Limb (tissue), 2 donors: ENCODE measurements around the gene APOL5.

ENCODE experiments used
- DNase-seq, 2 donors: peaks; one replicate each; pipeline ENCODE4 v3.0.0-alpha.2; 2016; ENCODE audit errors: extremely low spot score in 2 of 2

The APOL5 gene

DNA sequence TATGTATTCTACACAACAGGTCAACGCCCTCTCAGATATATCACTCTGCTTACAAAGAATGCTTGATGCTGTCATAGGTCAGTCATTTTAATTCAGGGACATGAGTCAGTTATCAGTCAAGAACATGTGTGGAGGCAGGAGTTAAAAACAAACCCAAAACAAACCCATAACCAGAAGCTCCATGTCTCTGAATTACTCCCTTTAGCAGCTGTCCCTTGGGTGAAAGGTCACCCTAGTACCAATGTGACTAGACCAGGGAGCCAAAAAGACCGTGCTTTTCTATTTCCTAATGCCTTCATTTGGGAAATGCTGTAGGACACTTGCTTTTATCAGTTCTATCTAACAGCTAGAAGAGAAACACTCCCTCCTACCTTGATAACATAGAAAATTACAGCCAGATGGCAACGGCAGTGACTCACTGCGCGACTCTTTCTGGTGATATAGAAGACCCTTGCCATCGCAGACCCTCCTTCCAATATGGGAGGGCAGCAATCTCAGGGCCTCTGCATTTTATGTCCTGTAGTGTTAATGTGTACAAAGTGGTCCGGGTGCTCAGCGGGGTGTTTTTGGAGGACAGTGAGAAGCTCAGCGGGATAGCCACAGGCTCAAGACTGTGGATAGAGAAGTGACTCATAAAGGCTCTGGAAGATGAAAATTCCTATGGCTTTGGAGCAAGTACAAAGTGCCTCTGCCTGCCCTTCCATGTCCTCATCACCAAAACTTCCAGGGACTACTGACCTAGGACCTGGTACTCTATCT lies 24.8 kb downstream of the APOL5 start:
- DNase-seq: no peak

DNA sequence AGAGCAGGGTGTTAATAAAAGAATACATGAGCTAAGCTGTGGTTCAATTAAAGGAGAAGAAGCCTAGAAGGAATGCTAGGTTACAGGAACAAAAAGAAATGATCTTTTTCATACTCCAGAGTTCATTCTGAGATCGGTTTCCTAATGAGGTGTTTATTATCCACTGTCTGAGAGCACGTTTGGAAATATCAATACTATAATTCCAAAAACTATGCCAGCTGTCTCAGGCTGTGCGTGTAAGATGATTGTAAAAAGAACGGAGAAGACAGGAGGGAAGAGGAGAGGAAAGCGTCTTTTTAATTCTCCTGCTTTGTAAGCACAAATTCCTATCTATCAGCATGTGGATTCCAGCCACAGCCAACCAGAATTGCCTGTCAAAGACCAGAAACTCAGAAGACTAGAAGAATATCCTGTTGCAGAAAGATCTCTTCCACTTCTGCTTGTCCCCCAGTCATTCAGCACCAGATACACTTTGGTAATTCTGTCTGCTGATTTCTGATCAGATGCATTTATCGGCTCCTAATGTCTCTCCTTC lies 25.7 kb downstream of the APOL5 start:
- DNase-seq: no peak

DNA sequence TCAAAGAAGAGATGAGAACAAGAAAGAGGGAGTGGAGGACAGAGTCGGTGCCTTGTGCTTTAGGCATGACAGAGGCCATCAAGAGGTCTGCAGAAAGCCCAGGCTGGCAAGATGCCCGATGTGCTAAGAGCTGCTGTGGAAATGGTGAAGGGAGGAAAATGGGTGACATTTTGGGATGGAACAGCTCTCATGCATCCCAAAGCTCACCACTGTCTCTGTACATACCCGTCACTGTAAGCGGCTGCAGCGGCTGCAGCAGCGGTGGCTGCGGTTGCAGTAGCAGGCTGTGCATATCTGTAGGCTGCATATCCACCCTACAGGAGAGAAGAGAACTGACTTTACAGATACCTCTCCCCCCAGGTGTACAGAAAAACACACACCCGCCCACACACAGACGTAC lies 28.6 kb downstream of the APOL5 start:
- no peak for DNase-seq

DNA sequence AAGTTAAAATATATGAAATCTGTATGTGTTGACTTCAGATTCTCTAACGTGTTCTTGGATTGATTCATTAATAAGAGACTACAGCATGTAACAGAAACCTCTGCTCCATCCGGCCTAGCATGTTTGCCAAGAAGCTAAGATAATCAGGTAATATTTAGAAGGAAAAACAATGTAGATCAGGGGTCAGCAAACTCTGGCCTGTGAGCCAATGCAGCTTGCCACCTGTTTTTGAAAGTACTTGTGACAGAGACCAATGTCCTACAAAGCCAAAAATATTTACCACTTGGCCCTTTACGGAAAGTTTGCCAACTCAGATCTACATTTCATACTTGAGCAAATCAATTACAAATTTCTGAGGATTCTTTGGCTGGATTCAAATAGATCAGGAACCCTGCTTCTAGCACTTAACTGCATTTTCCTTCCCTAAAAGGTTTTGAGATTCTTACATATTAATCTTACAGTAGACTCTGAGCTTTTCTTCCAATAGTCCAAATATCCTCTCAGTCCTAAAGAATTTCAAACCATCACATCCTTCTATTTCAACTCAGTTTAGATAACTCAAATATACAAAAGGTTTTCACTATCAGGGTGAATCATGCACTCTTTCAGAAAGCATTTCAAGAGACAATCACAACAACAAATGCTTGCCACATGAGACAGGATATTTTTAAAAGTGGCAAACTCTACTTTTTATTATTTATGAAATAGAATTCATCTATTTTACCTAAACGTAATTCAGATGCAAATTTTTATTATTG lies 29.5 kb downstream of the APOL5 start:
- DNase-seq: no peak

DNA sequence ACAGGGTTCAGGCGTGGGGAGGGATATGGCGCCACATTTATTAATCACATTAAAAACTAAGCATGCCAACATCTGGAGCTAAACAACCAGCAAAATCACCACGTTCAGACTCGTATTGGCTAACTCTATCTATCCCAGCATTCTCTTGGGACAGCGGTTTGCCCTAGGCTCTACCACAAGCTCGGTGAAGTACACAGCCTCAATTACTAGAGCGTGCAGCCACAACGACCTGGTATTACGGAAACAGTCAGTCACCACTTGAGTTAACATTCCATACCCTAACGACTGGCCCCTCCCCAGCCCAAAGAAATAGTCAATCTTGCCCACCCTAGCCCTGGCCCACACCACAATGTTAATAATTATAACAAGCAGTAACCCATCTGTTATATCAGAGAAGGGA lies 32.1 kb downstream of the APOL5 start:
- DNase-seq: no peak

DNA sequence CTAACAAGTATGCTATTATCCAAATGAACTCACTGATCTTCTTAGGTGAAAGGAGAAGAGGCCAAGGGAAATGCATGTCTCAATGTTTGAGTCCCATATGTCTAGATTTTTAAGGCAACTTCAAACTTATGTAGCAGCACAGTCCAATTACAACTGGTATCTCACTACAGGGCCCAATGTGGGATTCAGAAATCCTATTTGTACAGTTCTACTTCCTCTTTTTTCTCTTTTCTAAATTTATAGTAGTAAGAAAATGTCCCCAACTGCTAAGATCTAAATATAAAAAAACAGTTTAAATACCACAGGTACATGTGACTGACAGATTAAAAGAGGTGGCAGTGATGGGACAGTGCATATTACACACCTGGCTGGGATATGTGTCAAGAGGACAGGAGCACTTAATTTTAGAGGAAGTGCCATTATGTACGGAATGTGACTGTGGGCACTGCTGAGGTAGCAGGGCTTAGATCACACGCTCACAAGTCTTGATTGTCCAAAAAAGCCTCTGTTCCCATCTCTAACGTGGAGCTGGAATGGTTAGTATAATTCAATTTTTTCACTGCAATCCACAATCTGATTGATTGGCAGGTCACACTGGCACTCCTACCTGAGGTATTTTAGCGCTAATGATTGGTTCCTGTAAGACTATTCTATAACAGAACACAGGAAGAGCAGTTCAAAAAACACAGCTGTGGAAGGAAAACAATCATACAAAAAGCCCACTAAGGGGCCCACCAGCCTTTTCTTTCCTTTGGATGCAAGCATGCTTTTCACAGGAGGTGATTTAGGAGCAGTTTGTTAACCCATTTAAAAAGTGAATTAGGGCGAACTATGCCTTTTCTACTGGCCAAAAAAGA lies 34.6 kb downstream of the APOL5 start:
- no peak for DNase-seq

DNA sequence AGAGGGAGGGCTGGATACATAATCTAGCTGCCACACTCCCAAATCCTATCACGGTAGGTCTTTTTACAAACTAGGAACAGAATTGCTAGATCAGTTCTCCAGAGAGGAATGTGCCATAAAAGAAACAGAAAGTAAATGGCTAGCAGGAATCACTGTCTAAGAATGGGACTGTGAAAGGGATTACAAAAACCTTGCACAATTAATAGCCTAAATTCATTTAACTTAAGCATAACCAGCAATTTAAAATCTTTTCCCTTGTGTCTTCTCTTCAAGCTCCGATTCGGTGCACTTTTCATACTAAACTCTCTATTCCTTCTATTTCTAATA lies 35.2 kb downstream of the APOL5 start:
- DNase-seq: no peak

DNA sequence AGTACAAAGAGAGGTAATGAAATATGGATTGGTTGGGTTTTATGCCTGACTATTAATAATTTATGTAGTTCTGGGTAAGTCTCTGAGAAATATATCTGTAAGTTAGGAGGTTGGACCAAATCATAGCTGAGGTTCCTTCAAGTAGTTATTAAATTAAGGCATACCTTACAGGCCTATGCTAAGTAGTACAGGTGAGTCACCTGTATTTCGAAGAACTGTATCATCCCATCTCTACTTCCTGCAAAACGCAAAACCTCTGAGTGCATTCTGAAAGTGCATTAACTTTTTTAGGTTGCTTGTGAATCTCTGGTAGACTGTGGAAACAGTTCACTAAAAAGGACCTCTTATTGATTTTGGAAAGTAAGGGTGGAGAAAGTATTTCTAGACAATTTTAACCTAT lies 37.1 kb downstream of the APOL5 start:
- DNase-seq: no peak

DNA sequence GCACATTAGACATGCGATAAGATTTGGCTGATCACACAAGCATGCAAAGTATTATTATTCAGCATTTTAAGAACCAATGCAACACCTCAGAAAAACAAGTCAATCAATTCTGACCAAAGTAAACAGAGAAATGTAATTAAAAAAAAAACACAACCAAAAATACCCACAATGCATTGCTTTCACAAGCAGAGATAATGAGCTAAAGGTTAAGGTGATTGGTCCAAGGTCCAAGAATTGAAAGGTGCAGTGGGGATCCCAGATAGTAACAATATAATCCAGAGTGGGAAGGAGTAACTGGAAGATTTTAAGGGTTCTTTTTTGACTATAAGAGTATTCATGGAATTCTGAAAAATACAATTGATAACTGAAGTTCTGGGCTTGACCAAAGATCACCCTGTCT lies 39.0 kb downstream of the APOL5 start:
- no peak for DNase-seq

DNA sequence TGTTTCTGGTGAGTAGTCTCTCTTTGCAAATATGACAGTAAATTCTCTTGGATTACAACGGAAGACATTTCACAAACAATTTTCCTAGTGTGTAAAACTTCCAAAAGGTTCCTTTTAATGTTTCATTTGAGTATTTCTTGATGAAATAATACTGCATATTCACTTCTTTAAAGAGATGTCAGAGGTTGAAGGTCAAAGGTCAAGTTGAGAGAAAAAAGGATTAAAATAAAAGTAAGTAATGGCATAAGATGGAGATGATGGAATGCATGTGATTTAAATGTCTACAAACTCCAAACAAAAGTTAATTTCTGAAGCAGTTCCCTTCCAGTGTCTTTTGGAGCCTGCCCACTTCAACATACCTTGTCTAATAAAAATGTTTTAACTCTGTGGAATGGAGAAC lies 40.7 kb downstream of the APOL5 start:
- DNase-seq: no peak

DNA sequence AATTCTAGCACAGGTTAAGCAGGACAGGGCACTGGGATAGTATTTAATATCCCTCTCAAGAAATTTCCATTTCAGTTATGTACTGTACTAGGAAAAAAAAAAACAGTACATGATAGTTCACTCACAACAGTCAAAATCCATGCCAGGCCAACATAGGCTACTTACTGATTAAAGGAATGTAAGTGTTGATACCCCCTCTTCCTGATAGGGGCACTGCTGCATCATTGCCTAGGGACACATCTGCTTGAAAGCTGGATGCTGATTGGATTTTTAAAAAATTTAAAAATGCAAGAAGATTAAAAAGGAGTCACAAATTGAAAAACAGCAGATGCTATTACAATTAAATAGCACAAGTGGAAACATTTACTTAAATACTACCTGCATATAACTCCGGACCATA lies 43.4 kb downstream of the APOL5 start:
- no peak for DNase-seq

DNA sequence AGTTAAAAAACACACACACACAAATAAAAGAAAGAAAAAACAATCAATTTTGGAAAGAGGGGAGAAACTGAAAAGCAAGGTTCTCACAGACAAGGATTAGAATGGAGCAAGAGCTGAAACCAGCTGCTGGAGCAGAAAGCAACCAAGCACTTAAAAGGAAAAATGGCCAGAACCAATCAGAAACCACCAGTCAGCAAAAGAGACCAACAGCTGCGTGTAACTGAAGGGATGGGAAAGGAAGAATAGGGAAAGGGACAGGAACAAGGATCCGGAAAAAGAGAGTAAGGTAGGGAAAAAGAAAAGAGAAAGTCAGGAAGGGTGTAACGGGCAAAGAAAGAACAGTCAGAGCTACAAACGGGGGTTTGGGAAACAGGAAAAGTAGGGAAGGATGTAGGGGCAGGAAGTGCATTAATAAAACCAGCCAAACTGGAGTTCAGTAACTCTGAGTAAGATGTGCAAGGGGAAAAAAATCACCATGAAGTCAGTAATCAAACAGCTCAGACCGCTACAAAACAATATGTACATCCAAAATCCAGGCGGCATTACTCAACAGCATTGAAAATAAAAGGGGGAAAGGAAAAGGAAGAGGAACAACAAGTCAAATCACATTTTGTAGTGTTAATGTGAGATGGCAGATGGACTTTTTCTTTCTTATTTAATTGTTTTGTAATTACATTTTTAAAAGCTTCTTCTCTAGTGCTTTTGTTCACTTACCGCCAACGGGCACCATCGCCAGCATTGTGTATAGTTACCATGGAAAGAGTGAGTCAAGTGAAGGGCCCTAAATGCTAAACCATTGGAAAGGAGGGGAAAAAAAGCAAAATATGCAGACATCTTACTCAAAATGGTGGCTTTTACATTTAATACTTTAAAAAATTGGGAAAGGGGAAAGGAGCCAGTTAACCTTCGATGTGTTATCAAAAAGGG lies 49.2 kb downstream of the APOL5 start:
- peak in 1 of 2 donors; percentile 68 for DNase-seq

DNA sequence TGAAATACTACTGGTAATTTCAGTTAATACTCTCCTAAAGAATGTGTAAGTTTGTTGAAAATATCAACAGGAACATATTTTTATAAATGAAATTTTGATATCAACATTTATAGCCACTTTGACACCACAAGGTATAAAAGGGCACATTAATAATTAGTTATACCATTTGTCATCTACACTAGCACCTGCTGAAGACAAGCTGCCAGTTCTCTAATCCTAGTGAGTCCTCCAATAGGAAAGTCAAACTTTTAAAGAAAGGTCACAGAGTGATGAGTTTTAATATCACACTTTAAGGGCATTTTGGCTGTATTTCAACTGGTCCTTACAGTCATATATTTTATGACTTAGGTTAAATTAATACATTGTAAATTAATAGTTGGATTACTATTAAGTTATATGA lies 52.3 kb downstream of the APOL5 start:
- DNase-seq: no peak

DNA sequence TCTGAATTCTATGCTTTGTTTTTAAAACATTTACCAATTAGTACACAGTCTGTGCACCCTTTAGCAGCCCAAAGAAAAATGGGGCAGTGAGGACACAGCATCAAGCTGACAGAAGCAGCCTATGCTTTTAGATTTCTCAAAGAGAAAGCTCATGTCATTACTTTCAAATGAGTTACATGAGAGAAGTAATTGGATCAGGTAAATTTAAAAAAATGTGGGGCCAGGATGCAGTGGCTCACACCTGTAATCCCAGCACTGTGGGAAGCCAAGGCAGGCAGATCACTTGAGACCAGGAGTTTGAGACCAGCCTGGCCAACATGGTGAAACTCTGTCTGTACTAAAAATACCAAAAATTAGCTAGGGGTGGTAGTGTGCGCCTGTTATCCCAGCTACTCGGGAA lies 57.7 kb downstream of the APOL5 start:
- DNase-seq: no peak

DNA sequence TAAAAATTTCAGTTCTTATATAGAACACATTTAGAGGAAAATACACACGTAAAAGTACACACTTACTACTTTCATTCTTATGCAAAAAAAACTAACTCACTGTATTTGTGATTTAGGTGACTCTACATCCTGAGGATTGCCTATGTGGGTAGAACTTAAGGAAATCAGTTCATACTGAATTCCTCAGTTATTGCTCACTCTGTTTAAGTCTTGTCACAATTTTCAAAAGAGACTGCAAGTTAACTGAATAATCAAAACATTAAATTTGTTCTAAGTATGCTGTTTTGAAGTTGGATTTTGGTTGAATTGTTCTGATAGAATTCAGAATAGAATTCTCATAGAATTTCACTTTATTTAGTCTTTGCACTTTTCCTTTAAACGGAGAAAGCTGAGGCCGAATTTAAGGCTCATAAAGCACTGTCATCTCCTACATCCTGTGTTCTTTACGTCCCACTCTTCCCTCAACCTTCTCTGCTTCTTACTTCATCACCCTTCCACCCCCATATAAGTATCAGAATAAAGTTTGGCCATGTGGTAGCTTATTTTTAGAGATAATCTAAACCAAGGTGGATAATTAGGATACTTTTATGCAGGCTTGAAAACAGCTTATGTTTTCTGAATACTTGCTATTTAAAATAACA lies 59.8 kb downstream of the APOL5 start:
- DNase-seq: no peak
